ENCODE results near the gene KRTAP4-5.

GRCh38 chr17:41196068-41196467 lies 46.4 kb upstream of the KRTAP4-5 start:
- TF ChIP-seq CTCF (IDR thresholded peaks at IDR 0.05) (no peak), POLR2A (IDR thresholded peaks at IDR 0.05) (no peak)

Measured in lower leg skin (tissue), 3 donors.